RWPE2 (cell line): ENCODE measurements around the gene POLE.

Experiments
- ATAC-seq: fragments of 200-7000 bp; cut with Tn5 transposase; 3 replicates; pipeline ENCODE4 v1.9.1; 2021; ENCODE audit warnings: low read depth
- DNase-seq: peaks from one replicate; pipeline ENCODE4 v3.0.0-alpha.2; 2020; ENCODE audit warnings: low spot score
- H3K27ac ChIP-seq: fragments of 450-650 bp; 2 replicates; pipeline ENCODE4 v1.5.1; 2017; ENCODE audit warnings: mild to moderate bottlenecking; ENCODE audit not compliant: poor library complexity, severe bottlenecking
- H3K27me3 ChIP-seq: fragments of 250-450 bp; sonication (Bioruptor Pico); 2 replicates; pipeline ENCODE4 v1.5.1; 2021; ENCODE audit warnings: mild to moderate bottlenecking, moderate library complexity; ENCODE audit not compliant: insufficient read depth, poor library complexity, severe bottlenecking
- H3K36me3 ChIP-seq: fragments of 250-450 bp; sonication (Bioruptor Pico); 2 replicates; pipeline ENCODE4 v1.5.1; 2020; ENCODE audit warnings: low read depth, mild to moderate bottlenecking, moderate library complexity
- H3K4me1 ChIP-seq: fragments of 250-450 bp; sonication (Bioruptor Pico); 2 replicates; pipeline ENCODE4 v1.5.1; 2021; ENCODE audit warnings: mild to moderate bottlenecking, moderate library complexity; ENCODE audit not compliant: insufficient read depth, poor library complexity, severe bottlenecking
- H3K4me3 ChIP-seq: fragments of 250-450 bp; sonication (Bioruptor Pico); 2 replicates; pipeline ENCODE4 v1.5.1; 2021; ENCODE audit warnings: mild to moderate bottlenecking, moderate library complexity; ENCODE audit not compliant: severe bottlenecking
- H3K9me3 ChIP-seq: fragments of 250-450 bp; sonication (Bioruptor Pico); 2 replicates; pipeline ENCODE4 v1.5.1; 2021; ENCODE audit warnings: mild to moderate bottlenecking, moderate library complexity; ENCODE audit not compliant: severe bottlenecking
- CTCF ChIP-seq: fragments of 450-650 bp; IDR thresholded peaks from one replicate; pipeline ENCODE4 v1.5.1; 2017; ENCODE audit warnings: mild to moderate bottlenecking, moderate library complexity; ENCODE audit not compliant: poor library complexity, severe bottlenecking

The POLE gene

GRCh38 chr12:132662901-132663755 is 24.0 kb downstream of the POLE start:
- Histone ChIP-seq H3K4me3 (no peak overlapping the region), H3K4me1 (no peaks in the 10 kb centered on the region), H3K9me3 (no peaks in the 10 kb centered on the region), H3K27me3 (no peaks in the 10 kb centered on the region), H3K36me3 (peaks cover 86% of the 10 kb centered on the region), H3K27ac (no peak overlapping the region)
- TF ChIP-seq CTCF = no peak
- no peak for DNase-seq
- no peak for ATAC-seq

DNA sequence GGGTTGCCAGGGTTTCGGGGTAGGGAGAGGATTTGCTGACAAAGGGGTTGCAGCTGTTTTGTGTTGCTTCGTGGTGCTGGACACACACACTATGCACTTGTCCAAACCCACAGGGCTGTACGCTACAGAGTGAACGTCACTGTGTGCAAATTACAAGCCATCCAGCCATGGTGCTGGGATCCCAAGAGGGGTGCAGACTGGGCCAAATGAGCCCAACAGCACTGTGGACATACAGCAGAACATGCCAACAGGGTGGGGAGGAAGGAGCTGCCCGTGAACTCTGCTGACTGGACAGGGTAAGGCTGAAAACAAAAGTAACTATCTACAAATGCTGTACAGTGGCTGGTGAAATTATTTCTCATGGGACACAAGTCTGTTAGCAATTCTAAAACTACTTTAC is 25.2 kb downstream of the POLE start:
- H3K27ac ChIP-seq = no peak overlapping the region
- peak; percentile 26 for DNase-seq
- H3K36me3 ChIP-seq = peaks cover 89% of the 10 kb centered on the region
- TF ChIP-seq CTCF = no peak
- H3K27me3 ChIP-seq = no peaks in the 10 kb centered on the region
- no peaks in the 10 kb centered on the region for H3K4me1 ChIP-seq
- ATAC-seq = no peak
- H3K9me3 ChIP-seq = no peaks in the 10 kb centered on the region
- no peak overlapping the region for H3K4me3 ChIP-seq

DNA sequence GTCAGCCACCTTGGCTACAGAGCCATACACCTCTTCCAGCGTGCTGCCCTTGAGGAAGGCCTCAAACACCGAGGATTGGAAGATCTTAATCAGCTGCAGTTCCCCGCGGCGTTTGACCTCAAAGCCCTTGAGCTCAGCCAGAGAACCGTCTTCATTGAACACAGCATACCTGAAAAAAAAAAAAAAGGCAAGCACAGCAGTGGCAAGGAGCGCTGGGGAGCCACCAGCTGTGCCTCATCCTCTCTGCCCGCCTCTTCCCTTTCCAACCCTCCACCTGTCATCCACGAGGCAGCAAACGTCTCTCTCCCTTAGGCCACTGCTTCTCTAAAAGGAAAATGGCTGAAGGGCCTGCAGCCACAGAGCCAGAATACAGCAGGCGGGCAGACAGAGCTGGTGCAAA is 26.1 kb downstream of the POLE start:
- Histone ChIP-seq H3K4me1 (no peaks in the 10 kb centered on the region), H3K36me3 (peaks cover 87% of the 10 kb centered on the region), H3K4me3 (no peak overlapping the region), H3K9me3 (no peaks in the 10 kb centered on the region), H3K27ac (no peak overlapping the region), H3K27me3 (no peaks in the 10 kb centered on the region)
- DNase-seq (no peak), ATAC-seq (no peak)
- no peak for TF ChIP-seq CTCF

GRCh38 chr12:132660052-132660451 is 27.1 kb downstream of the POLE start:
- no peaks in the 10 kb centered on the region for H3K27me3 ChIP-seq
- no peak for DNase-seq
- no peaks in the 10 kb centered on the region for H3K9me3 ChIP-seq
- no peaks in the 10 kb centered on the region for H3K4me1 ChIP-seq
- peaks cover 87% of the 10 kb centered on the region for H3K36me3 ChIP-seq
- no peak for ATAC-seq
- TF ChIP-seq CTCF = no peak
- no peak overlapping the region for H3K4me3 ChIP-seq
- no peak overlapping the region for H3K27ac ChIP-seq

GRCh38 chr12:132659146-132659545 is 28.0 kb downstream of the POLE start:
- Histone ChIP-seq H3K4me3 (no peak overlapping the region), H3K27ac (no peak overlapping the region), H3K27me3 (no peaks in the 10 kb centered on the region), H3K36me3 (peaks cover 91% of the 10 kb centered on the region), H3K4me1 (no peaks in the 10 kb centered on the region), H3K9me3 (no peaks in the 10 kb centered on the region)
- ATAC-seq (no peak), DNase-seq (no peak)
- TF ChIP-seq CTCF = no peak
